Stimulated activated CD4-positive, alpha-beta T cell treated with anti-CD3 and anti-CD28 coated beads, TNF-alpha, amount 100 ng/mL, for 24 hours (primary cell): ENCODE measurements around the gene TNIK.
"Not testable (repeated sequence)": the region's sequence is repeated elsewhere in the genome, so short reads cannot be mapped to it uniquely, and the experiment has no call there.

Experiments used
- DNase-seq, 3 experiments: peaks; one replicate each; pipeline ENCODE4 v3.0.0-alpha.2; 2020; ENCODE audit warnings: low read depth in 3 of 3

Gene TNIK

DNA sequence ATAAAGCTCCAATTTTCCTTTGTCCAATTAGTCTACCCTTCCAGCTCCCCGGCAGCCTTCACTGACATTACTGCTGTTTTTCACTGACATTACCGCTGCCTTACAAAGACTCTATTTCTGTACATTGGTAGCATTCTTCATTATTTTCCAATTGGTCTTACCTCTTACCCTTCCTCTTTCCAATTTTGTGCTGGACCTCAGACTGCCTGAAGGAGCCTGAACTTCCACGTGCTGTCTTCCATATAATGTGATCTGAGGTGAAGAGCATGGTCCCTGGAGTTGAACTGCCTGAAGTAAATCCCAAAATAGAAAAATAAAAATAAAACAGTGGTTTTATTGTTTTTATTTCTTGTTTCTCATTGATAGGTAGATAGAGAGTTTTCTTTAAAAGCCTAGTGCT is 9.2 kb upstream of the TNIK start:
- no peak for DNase-seq

- no peak for DNase-seq
Observed at GRCh38 chr3:171468296-171468906, 8.2 kb upstream of the TNIK start.

DNA sequence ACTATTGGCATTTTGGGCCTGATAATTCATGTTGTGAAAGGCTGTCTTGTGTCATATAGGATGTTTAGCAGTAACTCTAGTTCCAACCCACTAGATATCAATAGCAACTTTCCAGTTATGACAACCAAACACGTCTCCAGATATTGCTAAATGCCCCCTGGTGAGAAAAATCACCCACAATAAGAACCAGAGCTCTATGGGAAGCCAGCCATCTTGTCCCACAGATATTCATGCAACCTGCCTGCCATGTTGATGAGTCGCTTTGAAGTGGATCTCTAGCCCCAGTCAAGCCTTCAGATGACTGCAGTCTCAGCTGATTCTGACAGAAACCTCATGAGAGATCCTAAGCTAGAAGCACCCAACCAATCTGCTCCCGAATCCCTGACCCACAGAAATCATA is 5.6 kb upstream of the TNIK start:
- DNase-seq, result no peak

GRCh38 chr3:171464462-171464861 is 4.3 kb upstream of the TNIK start:
- DNase-seq, result no peak

GRCh38 chr3:171462224-171462623 is 2.0 kb upstream of the TNIK start:
- DNase-seq, result peak in 1 of 3 experiments; percentile 18

GRCh38 chr3:171461525-171461917 is 1.3 kb upstream of the TNIK start:
- no peak for DNase-seq

DNA sequence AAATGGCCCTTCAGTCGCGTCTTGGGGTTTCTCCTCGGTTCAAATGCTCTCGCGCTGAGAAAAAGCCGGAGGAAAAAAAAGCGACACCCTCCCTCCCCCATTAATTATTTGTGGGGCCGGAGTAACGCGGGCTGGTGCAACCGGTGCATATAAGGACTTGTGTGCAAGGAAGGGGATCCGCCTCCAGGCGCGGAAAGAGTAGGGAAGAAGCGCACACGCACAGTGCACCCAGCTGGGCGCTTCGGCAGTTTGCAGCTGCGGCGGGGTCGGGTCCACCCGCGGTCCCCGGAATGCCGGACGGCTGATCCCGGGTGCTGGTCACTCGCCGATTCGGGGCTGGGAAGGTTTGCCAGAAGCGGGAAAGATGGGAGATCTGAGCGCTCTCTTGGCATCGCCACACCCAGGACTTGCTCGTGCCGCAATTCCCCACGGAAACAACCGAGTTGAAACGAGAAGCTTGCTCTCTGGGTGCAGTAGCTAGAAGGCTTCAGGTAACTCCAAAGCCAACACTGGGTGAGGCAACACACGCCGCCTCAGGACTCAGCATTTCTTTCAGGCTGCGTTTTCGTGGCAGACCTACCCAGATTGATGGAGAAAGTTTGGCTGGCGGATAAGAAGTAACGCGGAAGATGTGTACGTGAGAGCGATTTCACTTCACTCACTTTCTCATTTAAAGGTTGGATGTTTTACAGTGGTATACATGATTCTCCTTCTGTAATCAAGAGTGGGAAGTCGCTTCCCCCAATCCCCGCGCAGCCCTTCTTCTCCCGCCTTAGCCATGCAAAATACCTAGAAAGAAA is 720 bp upstream of the TNIK start:
- peak; percentile 14 to 31 (median 28) for DNase-seq

GRCh38 chr3:171459137-171459941 is 866 bp downstream of the TNIK start:
- peak in 2 of 3 experiments; percentile 24 to 33 for DNase-seq

DNA sequence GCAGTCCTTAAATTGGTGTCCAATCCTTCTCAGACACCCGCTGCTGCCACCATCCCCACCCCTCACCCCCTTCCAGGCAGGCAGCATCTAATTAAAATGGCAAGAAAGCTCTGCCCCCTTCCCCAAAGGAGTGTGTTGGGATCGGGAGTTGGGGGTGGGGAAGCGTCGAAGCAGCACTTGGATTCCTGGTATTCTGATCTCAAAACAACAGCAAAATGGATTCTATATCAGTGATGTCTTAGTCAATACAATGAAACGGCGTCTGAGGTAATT is 1.4 kb downstream of the TNIK start:
- no peak for DNase-seq

GRCh38 chr3:171458071-171458863 is 1.9 kb downstream of the TNIK start:
- DNase-seq, result peak in 1 of 3 experiments; percentile 18

GRCh38 chr3:171457607-171458061 is 2.6 kb downstream of the TNIK start:
- no peak for DNase-seq

DNA sequence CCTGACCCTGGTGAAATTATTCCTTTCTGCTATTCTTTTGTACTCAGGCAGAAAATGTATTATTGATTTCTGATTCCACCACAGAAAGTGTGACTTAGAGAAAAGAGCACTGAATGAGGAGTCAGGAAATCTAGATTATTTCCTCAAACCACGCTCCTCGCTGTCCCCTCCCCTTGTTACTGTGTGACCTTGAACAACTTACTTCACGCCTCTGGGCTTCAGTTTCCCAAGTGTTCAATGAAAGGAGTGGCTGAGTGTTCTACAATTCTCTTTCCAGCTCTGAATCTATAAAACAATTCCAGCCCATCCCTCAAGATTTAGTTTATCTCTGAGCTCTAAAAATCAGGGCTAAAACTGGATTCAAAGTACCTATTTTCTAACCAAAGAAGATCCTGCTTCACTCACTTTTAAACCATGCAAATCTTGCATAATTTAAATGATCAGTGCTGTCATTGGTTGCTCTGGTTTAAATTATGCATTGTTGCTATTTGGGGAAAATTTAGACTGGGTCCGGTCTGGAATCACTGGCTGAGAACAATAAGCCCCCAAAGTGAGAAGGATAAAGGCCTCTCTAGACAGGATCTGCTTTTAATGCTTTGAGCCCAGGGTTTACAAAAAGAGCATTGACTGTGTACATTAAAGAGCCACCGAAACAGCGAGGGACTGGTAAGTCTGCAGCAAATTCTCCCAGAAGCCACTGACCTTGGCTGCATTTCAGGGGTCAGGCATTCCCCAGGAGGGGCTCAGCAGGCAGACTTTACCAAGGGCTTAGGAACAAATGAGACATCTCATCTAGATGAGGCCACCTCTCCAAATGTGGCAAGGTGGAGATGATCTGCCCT is 3.2 kb downstream of the TNIK start:
- no peak for DNase-seq

DNA sequence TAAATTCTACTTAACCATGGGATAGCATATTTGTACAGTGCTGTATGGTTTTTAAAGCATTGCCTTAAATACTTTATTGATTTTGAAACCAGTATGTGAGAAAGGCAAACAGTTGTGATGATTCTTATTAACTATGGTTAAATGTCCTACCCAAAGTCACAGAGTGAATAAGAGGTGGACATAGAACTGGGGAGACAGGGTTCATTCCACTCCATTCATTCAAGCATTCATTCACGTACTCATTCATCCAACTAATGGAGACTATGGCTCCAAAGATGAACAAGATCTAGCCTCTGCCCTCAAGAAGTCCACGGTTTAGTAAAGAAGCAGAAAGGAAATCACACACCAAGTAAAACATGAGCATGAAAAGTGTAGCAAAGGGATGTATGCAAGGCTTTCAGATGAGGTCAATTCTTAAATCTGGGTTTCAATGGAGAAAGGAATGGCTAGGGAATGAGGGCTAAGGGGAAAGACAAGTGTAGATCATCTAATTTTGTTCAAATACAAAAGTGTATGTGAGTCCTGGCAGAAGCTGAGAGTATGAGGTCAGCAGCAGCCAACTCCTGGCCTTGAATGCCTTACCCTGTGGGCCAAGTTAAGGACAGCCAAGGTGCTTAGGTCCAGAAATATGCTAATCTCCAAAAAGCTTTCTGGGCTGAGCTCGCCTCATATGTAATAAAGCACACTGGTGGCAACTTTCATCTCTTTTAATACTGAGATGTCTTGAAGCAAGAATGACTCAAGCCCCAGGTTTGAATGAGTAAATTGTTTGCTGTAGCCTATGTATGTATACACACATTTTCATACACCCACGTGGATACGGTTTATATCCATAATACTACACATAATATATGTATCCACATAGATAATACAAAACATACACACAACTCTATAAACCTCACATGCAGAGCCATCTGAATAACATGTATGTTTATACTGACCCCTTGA is 4.3 kb downstream of the TNIK start:
- no peak for DNase-seq

GRCh38 chr3:171454041-171454440 is 6.2 kb downstream of the TNIK start:
- no peak for DNase-seq

GRCh38 chr3:171453180-171453886 is 6.9 kb downstream of the TNIK start:
- DNase-seq, result peak in 1 of 3 experiments; percentile 3

DNA sequence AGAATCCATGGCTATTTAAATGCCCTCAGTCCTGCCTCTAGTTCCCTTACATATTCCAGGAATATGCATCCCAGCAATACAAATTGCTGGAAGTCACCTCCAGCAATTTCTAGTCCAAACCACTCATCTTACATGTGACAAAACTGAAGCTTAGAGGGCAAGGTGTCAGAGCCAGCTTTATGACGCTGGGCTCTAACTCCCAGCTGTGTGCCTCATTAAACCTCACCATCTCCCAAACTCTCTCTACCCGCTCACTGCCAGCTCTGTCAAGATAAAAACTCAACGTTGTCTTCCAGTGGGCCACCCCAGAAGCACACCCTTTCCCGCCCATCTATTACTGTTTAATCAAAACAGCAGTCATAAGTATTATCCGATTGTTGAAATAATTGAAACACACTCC is 7.9 kb downstream of the TNIK start:
- DNase-seq, result no peak

DNA sequence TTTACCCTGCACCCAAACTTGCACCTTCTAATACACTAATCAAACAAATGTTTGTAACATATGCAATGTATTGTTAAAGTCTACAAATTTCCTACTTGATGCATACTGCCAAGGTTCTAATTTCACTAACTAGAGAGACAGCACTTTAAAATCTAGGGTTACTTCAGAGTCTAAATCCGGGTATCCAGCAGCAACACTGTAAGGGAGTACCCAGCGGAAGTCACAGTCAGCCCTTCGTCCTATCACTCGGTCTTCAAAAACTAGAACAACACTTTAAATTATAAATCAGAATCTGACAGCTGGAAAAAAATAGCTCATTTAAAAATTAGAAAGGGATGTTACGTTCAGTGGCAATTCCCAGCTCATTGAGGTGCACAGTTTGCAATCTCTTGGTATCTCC is 8.3 kb downstream of the TNIK start:
- DNase-seq, result no peak

- DNase-seq, result not testable (repeated sequence)
Observed at GRCh38 chr3:171447579-171447891, 12.7 kb downstream of the TNIK start.

DNA sequence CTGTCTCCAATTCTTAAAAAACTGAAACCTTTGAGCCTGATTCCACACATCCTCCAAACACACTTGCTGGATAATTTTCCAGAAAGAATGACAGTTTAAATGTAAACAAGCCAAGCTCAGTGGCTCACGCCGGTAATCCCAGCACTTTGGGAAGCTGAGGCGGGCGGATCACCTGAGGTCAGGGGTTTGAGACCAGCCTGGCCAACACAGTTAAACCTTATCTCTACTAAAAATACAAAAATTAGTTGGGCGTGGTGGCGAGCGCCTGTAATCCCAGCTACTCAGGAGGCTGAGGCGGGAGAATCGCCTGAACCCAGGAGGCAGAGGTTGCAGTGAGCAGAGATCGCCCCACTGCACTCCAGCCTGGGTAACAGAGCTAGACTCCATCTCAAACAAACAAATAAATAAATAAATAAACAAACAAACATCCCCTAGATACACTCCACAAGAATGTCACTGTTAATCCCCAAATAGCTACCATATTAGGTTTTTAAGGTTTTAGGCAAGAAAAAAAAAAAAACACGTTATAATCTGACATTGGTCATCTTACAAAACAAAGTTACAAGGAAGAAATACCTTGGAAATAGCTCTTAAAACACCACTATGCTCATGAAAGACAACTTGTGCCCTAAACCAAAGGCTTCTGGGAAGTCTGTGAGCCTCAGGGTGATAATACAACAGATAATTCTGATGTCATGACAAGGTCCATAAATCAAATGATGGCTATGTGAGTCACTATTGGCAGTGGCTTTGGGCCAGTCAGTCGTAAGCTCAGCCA is 13.2 kb downstream of the TNIK start:
- no peak for DNase-seq
